Body of pancreas (tissue), 4 donors: ENCODE measurements around the gene PACRG.

Experiments
- POLR2A ChIP-seq, 3 donors: fragments of 450-650 bp; IDR thresholded peaks; one replicate each; pipeline ENCODE4 v1.6.1; 2016; ENCODE audit warnings: antibody characterized with exemption in 3 of 3, mild to moderate bottlenecking in 2 of 3
- TF ChIP-seq, protein P1 (sequence below), 7 experiments: fragments of 450-650 bp in 4 of 7; fragments of 200-600 bp in 3 of 7; sonication (generic) in 3 of 7; IDR thresholded peaks; one replicate each; pipeline ENCODE4 v1.5.1; 2016 to 2019; ENCODE audit warnings: antibody characterized with exemption in 7 of 7

DNA sequence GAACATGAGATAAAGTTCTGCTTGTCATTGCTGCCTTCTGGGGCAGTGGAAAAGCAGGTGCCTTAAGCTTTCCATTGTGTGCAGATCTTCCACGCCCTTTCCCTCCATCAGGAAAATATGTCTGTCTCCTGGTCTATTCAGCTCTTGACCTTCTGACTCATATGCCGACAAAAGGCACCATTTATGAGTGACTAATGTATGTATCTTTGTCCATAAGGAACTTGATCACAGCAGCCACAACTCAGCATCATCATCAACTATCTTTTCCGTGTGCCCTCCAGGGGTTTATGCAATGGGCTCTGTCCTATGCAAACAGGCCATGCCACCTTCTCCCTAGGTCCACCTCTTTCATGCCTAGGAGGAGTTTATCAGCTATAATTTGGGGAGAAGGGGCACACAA lies 584.1 kb downstream of the PACRG start:
- TF ChIP-seq, protein P1, sequence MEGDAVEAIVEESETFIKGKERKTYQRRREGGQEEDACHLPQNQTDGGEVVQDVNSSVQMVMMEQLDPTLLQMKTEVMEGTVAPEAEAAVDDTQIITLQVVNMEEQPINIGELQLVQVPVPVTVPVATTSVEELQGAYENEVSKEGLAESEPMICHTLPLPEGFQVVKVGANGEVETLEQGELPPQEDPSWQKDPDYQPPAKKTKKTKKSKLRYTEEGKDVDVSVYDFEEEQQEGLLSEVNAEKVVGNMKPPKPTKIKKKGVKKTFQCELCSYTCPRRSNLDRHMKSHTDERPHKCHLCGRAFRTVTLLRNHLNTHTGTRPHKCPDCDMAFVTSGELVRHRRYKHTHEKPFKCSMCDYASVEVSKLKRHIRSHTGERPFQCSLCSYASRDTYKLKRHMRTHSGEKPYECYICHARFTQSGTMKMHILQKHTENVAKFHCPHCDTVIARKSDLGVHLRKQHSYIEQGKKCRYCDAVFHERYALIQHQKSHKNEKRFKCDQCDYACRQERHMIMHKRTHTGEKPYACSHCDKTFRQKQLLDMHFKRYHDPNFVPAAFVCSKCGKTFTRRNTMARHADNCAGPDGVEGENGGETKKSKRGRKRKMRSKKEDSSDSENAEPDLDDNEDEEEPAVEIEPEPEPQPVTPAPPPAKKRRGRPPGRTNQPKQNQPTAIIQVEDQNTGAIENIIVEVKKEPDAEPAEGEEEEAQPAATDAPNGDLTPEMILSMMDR (IDR thresholded peaks at IDR 0.05) = no peak
- TF ChIP-seq POLR2A (IDR thresholded peaks at IDR 0.05) = no peak
